ENCODE results near the gene MILR1.
"Not testable (repeated sequence)": the region's sequence is repeated elsewhere in the genome, so short reads cannot be mapped to it uniquely, and the experiment has no call there.

MILR1 gene, protein sequence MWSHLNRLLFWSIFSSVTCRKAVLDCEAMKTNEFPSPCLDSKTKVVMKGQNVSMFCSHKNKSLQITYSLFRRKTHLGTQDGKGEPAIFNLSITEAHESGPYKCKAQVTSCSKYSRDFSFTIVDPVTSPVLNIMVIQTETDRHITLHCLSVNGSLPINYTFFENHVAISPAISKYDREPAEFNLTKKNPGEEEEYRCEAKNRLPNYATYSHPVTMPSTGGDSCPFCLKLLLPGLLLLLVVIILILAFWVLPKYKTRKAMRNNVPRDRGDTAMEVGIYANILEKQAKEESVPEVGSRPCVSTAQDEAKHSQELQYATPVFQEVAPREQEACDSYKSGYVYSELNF

DNA sequence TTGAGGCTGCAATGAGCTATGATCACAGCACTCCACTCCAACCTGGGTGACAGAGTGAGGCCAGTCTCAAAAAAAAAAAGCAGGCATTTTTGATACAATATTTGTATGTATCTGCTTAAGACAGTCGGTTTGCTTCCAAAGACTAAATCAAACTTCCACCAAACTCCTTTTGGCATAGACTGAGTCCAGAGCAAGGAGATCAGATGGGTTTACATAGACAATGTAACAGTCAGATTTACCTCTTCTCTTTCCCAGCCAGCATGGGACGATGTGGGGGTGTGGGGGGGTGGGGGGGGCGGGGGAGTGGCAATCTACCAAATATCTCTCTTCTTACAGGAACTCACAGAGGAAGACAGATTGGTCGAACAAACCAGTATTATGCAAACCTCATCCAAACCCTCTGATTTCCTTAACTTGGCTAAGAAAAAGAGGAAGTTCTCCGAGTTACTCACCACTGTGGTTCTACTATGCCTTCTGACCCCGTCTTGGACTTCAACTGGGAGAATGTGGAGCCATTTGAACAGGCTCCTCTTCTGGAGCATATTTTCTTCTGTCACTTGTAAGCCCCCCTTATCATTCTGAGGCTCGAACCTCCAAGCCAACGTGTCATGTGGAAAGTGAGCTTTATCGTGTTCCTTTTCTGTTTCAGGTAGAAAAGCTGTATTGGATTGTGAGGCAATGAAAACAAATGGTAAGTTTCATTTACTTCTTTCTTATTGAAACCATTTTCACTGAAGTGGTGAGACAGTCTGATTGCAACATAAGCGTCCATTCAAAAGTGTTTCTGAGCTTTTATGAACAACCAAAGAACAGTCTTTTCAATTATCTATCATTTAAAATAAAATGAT is at the start of gene MILR1:
MILR1 (plus strand) TSS at position 451 of the 848 bp plus-strand sequence; CDS start at position 505, 54 bp downstream.
- DNase-seq, result no peak

DNA sequence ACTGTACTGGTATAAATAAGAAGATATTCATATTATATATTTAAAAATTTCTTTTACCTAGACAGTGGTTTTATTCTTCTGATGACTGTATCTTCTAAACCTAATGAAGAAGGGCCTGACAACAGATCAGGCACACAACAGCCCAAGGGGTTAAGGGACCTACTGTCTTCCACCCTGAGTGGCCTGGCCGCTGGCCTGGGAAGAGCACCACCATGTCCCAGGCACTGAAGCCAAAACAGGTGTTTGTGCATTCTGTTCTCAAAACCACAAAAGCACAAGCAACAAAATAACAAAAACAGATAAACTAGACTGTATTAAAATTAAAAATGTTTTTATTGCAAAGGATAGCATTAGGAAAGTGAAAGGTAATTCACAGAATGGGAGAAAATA is 49.2 kb upstream of the MILR1 start:
- DNase-seq, result no peak

DNA sequence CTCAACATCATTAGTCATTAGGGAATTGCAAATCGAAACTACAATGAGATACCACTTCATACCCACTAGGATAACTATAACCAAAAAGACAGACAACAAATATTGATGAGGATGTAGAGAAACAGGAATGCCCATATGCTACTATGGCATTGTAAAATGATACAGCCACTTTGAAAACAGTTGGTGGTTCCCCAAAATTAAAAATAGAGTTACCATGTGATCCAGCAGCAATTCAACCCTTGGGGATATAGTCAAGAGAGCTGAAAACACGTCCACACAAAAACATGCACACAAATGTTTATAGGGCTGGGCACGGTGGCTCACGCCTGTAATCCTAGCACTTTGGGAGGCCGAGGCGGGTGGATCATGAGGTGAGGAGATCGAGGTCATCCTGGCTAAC is 48.3 kb upstream of the MILR1 start:
- DNase-seq, result no peak

DNA sequence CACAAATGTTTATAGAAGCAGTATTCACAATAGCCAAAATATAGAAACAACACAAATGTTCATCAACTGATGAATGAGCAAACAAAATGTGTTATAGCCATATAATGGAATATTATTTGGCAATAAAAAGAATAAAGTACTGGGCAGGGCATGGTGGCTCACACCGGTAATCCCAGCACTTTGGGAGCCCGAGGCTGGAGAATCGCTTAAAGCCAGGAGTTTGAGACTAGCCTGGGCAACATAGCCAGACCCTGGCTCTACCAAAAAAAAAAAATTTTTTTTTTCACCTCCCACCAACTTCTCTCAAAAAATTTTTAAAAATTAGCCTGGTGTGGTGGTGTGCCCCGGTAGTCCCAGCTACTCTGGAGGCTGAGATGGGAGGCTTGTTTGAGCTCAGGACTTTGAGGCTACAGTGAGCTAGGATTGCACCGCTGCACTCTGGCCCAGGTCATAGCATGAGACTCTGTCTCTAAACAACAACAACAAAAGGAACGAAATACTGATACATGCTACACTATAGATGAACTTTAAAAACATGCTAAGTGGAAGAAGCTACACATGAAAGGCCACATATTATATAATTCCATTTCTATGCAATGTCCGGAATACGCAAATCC is 47.6 kb upstream of the MILR1 start:
- DNase-seq, result no peak

DNA sequence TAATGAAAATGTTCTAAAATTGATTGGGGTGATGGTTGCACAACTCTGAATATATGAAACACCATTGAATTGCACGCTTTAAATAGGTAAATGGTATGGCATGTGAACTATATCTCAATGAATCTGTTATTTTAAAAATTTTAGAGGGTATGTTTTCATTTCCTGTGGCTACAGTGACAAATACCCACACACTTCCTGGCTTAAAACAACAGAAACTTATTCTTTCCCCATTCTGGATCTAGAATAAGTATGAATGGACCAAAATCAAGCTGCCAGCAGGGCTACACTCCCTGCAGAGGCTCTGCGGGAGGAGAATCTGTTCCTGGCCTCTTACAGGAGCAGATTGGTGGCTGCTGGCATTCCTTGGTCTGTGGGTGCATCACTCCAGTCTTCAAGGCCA is 47.0 kb upstream of the MILR1 start:
- DNase-seq, result no peak

DNA sequence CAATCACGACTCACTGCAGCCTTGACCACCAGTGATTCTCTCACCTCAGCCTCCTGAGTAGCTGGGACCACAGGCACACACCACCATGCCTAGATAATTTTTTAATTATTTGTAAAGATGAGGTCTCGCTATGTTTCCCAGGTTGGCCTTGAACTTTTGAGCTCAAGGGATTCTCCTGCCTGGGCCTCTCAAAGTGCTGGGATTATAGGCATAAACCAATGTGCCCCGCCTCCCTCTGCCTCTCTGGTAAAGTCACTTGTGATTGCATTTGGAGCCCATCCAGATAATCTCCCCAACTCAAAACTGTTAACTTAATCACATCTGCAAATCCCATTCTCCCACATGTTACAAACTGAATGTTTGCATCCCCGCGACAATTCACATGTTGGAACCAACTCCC is 46.4 kb upstream of the MILR1 start:
- DNase-seq, result no peak

DNA sequence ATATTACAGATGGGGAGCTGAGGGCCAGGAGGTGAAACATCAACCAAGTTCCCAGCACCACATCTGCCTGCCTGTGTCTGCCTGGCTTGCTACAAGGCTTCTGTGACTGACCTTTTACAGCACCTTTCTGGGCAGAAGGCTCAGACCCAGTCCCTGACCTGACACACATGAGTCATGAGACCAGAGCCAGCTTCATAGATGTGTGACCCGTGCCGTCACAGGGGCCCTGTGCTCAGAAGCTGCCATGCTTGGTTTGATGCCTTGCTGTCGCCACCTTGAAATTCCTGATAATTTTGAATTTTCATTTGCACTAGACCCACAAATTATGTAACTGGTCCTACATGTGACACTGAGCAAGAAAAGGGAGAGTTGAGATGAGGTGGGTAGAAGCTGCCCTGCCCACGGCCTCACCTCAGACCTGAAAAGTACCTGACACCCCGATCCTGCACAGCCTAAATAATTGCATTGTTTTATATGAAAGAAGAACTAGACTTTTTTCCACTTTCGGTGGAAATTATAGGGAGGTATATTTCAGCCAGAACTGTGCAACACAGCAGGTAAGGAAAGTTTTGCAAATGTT is 44.9 kb upstream of the MILR1 start:
- no peak for DNase-seq

DNA sequence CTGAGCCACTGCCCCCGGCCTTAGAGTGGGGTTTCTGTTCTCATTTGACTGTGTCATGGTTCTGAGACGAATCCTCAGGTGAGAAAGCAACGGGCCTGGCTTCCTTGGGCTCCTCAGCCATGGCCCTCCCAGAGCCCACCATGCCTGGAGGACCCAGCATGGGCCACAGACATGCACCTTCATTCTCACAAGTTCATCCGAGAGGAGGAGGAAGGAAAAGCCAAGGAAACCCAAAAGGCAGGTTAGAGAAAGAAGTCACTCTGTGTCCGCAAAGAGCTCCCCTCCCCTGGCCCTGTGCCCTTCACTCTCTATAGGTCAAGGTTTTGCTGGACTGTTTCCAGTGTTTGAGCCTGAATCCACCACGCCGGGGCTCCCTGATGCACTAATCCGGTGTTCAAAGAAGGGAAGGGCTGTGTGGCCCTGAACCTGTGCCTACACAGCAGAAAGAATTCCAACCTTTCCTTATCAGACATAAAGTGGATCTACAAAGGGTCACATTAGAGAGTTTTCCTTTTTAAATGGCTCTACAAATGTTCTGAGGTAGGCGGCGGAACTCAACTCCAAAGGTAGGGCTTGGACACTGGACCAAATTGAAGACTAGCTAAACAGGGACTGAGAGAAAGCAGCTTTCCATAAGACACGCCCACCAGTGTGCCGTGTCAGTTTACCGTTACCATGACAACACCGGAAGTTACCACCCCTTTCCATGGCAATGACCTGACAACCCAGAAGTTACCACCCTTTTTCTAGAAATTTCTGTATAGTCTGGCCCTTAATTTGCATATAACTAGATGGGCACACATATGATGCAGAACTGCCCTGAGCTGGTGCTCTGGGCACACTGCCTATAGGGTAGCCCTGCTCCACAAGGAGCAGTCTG is 42.4 kb upstream of the MILR1 start:
- DNase-seq, result no peak

DNA sequence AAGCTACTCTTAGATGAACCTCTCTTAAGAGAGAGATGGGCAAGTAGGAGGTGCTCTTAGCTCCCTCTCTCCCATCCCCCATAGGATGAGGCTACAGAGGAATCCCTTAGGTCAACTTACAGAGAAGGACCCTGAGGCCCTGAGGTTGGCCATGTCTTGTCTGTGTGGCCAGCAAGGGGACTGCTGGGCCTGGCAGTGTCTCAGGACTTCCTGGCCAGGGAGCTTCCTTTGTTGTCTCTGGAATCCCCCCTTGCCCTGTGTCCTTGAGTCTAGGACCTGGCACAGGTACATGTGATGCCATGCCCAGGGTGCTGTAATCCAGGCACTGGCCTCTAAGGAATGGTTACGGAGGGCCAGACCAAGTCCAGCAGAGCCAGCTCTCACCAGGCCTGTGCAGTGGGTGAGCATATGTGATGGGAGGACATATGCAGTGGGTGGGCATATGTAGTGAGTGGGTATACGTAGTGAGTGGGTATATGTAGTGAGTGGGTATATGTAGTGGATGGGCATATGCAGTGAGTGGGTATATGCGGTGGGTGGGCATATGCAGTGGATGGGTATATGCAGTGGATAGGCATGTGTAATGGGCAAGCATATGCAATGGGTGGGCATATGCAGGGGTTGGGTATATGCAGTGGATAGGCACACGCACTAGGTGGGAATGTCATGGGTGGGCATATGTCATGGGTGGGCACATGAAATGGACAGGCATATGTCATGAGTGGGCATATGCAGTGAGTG is 38.0 kb upstream of the MILR1 start:
- no peak for DNase-seq

DNA sequence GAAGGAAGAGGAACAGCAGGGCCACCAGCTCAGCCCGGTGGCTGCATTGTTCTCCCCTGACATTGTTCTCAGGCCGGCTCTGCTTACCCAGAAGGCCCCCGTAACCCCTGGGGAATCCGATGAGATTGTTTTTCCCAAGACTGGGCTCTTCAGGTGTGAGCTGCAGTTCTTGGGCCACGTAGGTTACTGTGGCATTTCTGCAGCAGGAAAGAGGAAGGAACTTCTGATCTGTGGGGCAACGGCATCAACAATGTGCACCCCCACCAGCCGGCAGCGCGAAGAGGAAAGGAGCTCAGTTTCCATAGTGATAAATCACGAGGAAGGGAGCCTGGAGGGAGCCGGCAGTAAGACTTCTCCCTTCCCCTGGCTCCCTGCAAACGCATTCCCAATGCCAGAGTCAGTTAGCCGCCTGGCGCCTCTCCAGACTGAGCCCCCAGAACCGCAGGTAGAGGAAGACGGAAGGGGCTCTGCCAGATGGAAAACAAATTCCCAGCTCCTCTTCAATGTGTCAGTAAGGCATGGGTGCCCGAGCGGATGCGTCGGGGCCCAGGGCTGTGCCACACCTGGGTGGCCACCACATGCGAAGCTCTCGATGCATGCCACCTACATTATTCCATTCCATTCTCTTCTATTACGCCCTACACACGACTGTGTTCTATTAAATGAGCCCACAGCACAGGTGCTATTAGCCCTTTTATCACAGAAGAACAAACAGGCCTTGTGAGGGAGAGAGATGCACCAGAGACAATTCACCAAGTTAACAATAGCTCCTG is 36.7 kb upstream of the MILR1 start:
- no peak for DNase-seq

DNA sequence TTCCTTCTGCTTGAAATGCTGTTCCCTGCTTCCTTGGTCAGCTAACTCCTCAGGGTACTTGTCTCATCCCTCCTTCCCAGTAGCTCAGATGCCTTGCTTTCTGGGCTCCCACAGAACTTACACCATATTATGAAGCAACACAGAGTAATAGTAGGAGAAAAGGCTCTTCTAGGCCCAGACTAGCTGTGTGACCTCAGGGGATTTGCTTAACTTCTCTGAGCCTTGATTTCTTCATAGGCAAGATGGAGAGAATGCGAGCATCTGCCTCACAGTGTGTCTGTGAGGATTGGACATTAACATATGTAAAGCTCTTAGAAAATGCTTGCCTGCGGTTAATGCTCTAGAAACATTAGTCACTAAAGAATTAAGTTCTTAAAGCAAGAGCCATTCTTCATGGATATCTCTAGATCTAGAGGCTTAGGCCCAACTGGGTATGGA is 36.0 kb upstream of the MILR1 start:
- DNase-seq, result no peak

DNA sequence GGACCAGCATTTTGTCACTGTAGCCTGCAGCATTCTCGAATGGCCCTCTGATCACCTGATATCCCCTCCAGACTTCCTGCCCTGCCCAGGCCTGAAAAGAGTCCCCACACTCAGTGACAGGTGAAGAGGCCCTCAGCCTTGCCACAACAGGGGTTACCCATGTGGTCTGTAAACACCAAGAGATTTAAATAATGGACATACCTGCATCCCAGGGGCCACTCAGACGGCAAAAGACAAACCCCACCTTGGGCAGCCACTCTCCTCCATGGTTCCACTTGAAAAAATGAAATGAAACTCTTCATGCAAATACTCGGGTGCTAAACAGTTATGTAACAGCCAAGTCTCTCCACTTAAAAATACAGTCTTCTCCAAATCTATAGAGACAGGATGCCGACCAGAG is 35.4 kb upstream of the MILR1 start:
- DNase-seq, result no peak

DNA sequence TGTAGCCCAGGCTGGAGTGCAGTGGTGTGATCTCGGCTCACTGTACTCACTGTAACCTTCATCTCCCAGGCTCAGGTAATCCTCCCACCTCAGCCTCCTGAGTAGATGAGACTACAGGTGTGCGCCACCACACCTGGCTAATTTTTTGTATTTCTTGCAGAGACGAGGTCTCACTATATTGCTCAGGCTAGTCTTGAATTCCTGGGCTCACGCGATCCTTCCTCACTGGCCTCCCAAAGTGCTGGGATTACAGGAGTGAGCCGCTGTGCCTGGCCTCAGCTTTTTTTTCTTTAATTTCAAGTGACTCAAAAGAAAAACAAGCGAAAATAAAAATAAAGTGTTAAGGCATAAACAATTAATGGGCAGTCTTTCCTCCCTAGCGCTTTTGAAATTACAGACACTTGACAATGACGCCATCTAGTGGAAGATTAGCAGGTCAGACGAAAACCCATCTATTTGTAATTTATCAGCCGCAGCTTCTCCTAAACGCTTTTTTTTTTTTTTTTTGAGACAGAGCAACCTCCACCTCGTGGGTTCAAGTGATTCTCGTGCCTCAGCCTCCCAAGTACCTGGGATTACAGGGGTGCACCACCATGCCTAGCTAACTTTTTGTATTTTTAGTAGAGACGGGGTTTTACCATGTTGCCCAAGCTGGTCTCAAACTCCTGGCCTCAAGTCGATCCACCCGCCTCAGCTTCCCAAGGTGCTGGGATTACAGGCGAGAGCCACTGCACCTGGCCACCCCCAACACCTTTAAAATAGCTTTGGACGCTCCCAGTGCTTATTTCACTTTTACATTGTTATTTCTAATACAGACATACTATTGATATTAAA is 30.2 kb upstream of the MILR1 start:
- peak; percentile 25 for DNase-seq

DNA sequence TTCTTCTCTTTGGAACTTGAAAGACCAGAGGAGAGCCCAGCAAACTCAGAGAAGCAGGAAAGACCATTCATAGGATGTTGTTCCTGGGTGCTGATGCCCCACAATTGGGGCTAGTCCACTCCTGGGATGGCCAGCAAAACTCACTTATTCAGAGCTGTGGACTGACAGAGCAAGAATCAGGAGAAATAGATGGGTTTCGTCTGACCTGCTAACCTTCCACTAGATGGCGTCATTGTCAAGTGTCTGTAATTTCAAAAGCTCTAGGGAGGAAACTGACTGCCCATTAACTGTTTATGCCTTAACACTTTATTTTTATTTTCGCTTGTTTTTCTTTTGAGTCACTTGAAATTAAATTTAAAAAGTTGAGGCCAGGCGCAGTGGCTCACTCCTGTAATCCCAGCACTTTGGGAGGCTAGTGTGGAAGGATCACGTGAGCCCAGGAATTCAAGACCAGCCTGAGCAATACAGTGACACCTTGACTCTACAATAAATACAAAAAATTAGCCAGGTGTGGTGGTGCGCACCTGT is 28.7 kb upstream of the MILR1 start:
- peak; percentile 56 for DNase-seq

DNA sequence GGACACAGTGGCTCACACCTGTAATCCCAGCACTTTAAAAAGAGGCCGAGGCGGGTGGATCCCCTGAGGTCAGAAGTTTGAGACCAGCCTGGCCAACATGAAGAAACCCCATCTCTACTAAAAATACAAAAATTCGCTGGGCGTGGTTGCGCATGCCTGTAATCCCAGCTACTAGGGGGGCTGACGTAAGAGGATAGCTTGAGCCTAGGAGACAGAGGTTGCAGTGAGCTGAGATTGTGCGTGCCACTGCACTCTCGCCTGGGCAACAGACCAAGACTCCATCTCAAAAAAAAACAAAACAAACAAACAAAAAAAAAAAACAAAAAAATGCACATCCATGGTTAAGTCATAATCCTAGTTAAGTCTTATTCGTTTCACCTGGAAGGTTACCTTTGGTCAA is 26.8 kb upstream of the MILR1 start:
- DNase-seq, result not testable (repeated sequence)

DNA sequence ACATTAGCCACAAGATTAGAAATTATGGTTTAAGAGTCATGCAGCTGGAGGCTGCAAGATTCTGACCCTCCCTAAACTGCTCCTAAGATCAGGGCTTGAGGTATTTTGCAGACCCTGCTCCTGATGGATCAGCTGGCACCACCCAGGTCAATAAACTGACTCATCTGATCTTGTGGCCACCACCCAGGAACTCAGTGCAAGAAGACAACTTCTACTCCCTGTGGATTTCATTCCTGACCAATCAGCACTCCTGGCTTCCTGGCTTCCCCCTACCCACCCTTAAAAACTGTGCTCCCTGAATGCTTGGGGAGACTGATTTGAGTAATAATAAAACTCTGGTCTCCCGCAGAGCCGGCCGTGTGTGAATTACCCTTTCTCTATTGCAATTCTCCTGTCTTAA is 25.0 kb upstream of the MILR1 start:
- peak; percentile 20 for DNase-seq

DNA sequence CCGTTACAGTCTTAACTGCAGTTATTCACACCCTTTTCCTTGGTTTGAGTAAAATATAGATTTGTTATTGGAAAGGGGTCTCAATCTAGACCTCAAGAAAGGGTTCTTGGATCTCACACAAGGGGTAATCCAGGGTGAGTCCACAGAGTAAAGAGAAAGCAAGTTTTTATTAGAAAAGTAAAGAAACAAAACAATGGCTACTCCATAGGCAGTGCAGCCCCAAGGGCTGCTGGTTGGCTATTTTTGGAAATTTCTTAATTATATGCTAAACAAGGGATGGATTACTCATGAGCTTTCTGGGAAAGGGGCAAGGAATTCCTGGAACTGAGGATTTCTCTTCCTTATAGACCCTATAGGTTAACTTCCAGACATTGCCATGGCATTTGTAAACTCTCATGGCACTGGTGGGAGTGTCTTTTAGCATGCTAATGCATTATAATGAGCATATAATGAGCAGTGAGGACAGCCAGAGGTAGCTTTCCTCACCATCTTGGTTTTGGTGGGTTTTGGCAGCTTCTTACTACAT is 24.5 kb upstream of the MILR1 start:
- no peak for DNase-seq

DNA sequence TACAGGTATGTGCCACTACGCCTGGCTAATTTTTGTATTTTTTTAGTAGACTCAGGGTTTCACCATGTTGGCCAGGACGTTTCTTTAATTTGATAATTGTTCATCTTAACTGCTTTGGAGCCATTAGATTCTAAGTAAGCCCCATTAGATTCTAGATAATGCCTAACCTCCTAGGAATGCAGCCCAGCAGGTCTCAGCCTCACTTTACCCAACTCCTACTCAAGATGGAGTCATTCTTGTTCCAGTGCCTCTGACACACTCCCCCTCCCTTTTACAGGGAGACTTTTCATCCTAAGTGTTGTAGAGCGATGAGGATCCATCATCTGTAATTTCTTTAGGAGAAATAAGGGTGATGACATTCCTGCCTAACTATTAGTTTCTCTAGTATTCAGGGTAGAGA is 23.7 kb upstream of the MILR1 start:
- no peak for DNase-seq

DNA sequence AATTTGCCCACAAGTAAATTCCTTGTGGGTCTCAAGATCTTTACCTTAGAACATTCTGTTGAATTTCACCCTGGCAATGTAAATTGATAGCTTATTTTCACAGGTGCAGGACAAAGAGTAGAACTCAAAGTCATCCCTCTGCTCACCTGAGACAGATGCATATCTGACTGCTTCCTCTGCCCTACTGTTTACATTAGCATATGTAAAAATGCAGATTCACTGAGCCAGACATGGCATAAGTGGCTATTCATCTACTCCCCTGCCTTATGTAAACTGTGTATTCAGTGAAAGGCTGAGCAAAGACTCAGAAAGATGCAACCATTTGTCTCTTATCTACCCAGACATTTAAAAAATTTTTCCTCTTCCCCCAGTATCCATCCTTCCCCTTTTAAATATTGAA is 22.3 kb upstream of the MILR1 start:
- DNase-seq, result no peak
